Keratinocyte (primary cell): ENCODE results near the gene SLBP.

Source experiments
- EZH2 ChIP-seq: IDR thresholded peaks from one replicate; pipeline ENCODE4 v1.6.1; 2012; ENCODE audit warnings: inconsistent platforms, mild to moderate bottlenecking, low read length, moderate library complexity
- TF ChIP-seq, protein P1 (sequence below), 3 experiments: IDR thresholded peaks in 1 of 3; conservative IDR thresholded peaks in 1 of 3; optimal IDR thresholded peaks in 1 of 3; 2 replicates in 2 of 3; 3 replicates in 1 of 3; pipeline versions ENCODE3 to v1.5.1; 2011; ENCODE audit warnings: low read length in 3 of 3, mild to moderate bottlenecking in 3 of 3, moderate library complexity in 2 of 3, control low read depth in 1 of 3, inconsistent platforms in 1 of 3; ENCODE audit not compliant: insufficient read depth in 2 of 3; ENCODE audit errors: extremely low read depth in 1 of 3

DNA sequence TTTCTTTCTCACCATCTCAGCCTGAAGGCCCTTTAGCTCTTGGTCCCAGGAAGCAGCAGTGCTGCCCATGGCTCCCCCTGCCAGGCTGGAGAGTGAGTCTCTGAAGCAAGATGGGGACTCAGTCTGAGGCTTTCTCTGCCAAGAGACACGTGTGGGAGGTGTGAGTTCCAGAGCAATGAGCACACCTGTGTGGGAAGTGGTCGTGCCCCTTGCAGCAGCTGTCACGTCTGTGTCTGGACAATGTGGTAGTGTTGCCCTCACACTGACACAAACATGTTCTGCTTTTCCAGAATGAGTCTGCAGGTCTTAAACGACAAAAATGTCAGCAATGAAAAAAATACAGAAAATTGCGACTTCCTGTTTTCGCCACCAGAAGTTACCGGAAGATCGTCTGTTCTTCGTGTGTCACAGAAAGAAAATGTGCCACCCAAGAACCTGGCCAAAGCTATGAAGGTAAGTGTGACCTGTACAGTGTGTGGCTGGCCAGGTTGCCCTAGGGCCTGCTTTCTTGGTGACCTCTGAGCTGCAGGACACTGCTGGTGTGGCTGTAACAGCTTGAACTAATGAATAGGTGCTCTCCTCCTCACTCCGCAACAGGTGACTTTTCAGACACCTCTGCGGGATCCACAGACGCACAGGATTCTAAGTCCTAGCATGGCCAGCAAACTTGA lies 11.1 kb upstream of the SLBP start:
- TF ChIP-seq, protein P1, sequence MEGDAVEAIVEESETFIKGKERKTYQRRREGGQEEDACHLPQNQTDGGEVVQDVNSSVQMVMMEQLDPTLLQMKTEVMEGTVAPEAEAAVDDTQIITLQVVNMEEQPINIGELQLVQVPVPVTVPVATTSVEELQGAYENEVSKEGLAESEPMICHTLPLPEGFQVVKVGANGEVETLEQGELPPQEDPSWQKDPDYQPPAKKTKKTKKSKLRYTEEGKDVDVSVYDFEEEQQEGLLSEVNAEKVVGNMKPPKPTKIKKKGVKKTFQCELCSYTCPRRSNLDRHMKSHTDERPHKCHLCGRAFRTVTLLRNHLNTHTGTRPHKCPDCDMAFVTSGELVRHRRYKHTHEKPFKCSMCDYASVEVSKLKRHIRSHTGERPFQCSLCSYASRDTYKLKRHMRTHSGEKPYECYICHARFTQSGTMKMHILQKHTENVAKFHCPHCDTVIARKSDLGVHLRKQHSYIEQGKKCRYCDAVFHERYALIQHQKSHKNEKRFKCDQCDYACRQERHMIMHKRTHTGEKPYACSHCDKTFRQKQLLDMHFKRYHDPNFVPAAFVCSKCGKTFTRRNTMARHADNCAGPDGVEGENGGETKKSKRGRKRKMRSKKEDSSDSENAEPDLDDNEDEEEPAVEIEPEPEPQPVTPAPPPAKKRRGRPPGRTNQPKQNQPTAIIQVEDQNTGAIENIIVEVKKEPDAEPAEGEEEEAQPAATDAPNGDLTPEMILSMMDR (optimal IDR thresholded peaks at IDR 0.05 in 1 of 3, IDR thresholded peaks at IDR 0.05 in 1 of 3, conservative IDR thresholded peaks at IDR 0.05 in 1 of 3; ENCODE audit: extremely low read depth in 1 of 3, insufficient read depth in 2 of 3, low read length in 3 of 3) = no peak
- TF ChIP-seq EZH2 = no peak
